ENCODE results near the gene GPX5.

The GPX5 gene

GRCh38 chr6:28565823-28566526 lies 40.3 kb downstream of the GPX5 start:
- peak; percentile 96 for DNase-seq

GRCh38 chr6:28566527-28567252 lies 41.0 kb downstream of the GPX5 start:
- DNase-seq = no peak

- peak; percentile 80 for DNase-seq
Measured at GRCh38 chr6:28567506-28567905, 41.8 kb downstream of the GPX5 start.

GRCh38 chr6:28568515-28569108 lies 42.9 kb downstream of the GPX5 start:
- DNase-seq = no peak

GRCh38 chr6:28569748-28570147 lies 44.1 kb downstream of the GPX5 start:
- DNase-seq = no peak

GRCh38 chr6:28580475-28580874 lies 54.8 kb downstream of the GPX5 start:
- peak; percentile 22 for DNase-seq

- DNase-seq = no peak
Measured at GRCh38 chr6:28583463-28583862, 57.8 kb downstream of the GPX5 start.

All from MV-4-11 (cell line).